NCI-H460 (cell line): ENCODE measurements around the gene CCDC74B. TPM values are rescaled to one million over a fixed set of nuclear protein-coding genes. Genes with fewer than 3 reads are reported as not detected.
"Not testable (repeated sequence)": the region's sequence is repeated elsewhere in the genome, so short reads cannot be mapped to it uniquely, and the experiment has no call there.

Experiments used
- DNase-seq: peaks from one replicate; pipeline ENCODE4 v3.0.0-alpha.2; 2016; ENCODE audit warnings: low read depth; ENCODE audit errors: extremely low read depth
- total RNA-seq: library from RNA; depleted of rRNA; stranded (reverse); fragments of >200 nt; shearing (Covaris generic); gene quantifications from 2 replicates; pipeline ENCODE4 v1.2.3, GENCODE V29; 2014

CCDC74B gene
- total RNA-seq, 1 experiment from 2014 or later: 6.6 TPM

DNA sequence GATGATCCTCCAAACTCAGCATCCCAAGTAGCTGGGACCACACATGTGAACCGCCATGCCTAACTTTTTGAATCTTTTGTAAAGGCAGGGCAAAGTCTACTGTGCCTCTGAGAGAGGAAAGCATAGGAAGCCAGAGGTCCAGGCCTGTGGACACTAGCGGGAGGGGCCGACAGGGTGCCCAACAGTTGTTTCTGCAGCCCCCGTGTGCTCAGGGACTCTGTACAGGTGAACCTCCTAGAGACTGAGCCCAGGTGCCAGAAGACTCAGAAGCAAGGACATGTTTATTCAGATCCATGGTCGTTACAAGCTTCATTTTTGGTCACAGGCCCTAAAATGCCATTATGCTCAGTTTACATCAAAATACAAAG is 6.2 kb upstream of the CCDC74B start:
- DNase-seq: not testable (repeated sequence)

DNA sequence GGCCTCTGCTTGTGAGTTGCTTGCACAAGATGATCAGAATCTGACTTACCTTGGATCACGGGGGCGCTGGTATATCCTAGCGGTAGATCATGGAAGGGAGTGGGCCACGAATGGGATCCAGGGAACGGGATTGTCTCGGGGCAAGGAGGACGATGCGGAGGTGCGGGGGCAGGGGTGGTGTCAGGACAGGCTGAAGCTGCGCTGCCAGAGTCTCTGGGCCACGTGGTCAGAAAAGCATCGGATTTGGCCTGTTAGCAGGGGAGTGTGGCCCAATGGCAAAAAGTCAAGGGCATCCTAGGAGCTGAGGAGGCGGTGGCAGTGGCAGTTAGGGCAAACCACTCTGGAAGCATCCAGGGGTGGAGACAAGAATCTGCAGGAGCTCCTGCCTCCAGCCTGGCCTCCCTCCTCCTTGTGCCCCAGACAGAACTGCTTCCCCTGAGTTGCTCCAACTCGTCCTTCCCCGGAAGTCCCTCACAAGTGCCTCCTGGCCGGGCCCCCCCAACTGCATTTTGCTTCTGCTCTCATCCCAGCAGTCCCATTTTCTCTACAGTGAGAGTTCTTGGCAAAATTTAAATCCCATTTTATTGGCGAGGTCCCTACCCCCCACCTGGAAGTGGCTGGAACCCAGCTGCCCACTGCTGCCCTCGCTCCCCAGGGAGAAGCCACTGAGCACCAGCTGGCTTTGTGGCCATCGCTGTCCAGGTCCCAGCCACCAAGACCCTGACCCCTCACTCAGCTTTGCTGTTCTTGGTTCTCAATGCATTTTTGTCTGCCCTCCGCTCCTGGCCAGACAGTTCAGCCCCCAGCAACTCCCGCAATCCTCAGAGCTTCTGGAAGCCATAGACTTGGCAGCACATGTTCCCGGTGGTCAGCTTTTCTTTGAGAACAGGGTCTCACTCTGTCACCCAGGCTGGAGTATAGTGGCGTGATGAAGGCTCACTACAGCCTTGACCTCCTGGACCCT is 5.6 kb upstream of the CCDC74B start:
- no peak for DNase-seq

DNA sequence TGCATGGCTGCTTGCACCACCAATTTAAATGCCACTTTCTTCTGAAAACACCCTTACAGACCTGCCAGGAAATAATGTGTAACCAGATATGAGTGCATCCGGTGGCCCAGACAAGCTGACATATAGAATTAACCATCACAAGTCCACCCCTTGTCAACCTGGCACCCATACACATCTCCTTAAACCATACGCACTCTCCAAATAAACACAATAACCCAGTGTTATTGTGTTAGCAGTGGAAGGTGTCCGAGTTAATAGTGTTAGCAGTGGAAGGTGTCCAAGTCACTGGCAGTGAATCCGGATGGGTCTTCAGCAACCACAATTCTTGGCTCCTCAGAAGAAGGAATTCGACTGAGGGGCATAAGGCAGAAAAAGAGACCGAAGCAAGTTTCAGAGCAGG is 3.6 kb upstream of the CCDC74B start:
- not testable (repeated sequence) for DNase-seq

DNA sequence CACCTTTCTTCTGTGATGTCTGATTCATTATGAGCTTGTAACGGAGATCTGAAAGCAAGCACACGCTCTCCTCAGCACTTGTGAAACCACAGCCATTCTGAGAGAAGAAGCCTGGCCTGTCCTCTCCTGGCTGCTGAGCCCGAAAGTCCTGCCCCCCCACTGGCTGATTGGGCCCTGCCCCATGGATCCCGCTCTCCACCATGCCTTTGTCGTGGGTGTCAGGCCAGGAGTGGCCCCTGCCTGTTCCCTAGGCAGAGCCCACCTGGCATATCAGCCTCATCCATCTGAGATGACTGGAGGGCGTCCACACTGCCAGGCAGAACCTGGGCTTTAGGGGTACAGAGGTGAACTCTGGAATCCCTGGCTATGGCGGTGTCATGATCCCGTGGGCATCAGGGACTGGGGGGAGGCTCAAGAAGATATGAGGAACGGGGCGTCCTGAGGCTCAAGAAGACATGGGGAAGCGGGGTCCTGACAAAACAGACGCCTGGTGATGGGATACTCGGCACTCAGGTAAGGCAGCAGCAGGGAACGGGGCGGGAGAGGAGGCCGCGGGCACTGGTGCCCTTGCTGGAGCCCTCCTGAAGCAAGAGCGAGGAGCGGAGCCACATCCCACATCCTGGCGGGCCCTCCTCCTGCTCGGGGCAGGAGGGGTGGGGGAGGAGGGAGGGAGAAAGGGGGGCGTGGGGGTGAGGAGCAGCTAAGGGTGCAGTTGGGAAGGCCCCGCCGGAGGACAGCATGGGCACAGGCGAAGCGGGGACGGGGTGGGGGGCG is 1.5 kb downstream of the CCDC74B start:
- DNase-seq: not testable (repeated sequence)

DNA sequence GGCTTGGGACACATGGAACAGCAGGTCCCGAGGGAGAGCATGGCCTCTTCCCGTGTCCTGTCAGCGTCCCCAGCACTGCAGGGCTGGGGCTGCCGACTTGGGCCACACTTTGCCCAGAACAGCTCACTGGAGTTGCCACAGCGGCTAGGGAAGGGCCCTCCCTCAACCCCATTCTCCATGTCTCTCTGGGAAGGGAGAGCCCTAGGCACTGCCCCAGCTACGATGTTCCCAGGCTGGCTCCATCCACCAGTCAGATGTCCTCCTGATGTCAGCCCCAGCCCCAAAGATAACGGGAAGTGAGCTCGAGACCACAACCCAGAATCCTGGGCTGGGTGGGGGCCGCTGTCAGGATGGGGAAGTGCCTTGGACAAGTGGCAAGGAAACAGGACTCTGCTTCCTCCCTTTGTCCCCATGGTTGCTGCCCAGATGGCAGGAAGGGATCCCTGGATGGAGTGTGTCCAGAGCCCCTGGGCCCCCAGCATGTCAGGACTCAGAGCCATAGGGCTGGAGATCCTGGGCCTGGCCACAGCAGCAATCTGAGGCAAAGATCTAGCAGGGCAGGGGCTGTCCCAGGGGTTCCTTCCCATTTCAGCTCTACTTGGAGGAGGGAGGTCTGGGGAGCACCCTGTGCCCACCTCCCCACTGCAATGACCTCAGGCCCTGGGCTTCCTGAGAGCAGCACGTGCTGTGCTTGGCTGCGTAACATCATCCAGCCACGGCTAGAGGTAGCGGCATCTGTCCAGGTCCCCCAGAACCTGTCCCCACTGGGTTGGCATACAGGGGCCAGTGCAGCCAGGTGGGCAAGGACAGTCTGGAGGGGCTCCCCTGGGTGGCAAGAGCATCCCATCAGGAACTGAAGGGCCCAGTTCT is 2.3 kb downstream of the CCDC74B start:
- DNase-seq: not testable (repeated sequence)

DNA sequence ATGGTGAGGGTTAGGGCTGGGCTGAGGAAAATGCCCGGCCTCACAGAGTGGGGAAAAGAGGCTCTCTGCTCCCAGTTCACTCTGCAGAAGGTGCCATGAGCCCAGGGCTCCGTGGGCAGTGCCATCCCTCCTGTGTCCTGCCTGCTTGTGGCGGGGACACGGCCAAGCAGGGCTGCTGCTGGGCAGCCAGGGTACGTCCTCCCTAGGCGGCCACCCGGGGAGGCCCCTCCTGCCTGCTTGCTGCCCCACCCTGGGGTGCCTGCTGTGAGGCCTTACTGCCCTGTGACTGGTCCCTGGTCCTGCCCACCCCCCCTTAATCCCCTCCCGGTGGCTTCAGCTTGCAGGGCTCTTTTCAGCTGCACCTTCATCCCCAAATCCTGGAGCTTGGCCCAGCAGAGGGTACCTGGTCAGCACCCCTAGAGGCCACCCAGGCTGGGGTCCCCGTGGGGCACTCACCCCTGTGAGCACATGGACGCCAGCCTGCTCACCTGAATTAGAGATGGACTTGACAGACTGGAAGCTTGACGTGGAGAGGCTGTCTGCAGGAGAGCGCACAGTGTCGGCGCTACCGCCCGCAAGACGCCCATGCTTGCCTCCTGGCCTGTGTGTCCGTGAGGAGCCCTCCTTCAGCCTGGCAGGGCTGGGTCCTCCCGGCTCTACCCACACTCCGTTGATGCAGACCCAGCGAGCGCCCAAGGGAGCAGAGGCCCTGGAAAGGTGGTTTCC is 3.1 kb downstream of the CCDC74B start:
- DNase-seq: not testable (repeated sequence)

DNA sequence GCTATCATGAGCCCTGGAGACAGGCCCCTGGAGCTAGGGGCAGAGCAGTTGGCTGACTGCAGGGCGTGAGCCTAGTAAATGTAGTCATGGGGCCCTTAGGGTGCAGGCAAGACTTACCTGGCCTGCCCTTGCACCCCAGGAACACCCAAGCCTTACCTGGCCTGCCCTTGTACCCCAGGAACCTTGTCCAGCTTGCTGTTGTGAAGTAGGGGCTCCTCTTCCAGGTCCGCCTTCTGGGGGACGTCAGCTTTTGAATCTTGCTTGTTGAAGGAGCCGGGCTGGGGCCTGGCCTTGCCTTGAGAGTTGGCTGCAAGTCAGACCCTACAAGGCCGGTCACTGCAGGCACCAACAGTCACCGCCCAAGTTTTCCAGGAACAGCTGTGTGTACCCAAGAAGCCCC is 3.9 kb downstream of the CCDC74B start:
- not testable (repeated sequence) for DNase-seq

DNA sequence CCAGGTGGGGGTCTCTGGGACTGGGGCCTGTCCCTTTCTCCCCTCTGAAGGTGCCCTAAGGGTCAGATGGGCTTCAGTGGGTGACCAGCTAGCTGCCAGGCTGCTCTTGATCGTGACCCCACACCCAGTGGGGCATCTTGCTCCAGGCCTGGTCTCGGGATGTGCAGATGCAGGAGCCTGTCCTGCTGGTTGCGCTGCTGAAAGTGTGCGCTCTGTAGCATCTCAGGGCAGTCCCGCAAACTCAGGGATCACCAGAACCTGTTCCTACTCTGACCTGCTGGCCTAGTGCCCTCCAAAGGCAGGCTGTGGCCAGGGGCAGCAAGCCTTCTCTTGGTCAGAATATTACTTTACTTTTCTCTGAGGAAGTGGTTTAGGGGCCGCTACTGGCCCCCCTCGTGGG is 4.4 kb downstream of the CCDC74B start:
- not testable (repeated sequence) for DNase-seq

DNA sequence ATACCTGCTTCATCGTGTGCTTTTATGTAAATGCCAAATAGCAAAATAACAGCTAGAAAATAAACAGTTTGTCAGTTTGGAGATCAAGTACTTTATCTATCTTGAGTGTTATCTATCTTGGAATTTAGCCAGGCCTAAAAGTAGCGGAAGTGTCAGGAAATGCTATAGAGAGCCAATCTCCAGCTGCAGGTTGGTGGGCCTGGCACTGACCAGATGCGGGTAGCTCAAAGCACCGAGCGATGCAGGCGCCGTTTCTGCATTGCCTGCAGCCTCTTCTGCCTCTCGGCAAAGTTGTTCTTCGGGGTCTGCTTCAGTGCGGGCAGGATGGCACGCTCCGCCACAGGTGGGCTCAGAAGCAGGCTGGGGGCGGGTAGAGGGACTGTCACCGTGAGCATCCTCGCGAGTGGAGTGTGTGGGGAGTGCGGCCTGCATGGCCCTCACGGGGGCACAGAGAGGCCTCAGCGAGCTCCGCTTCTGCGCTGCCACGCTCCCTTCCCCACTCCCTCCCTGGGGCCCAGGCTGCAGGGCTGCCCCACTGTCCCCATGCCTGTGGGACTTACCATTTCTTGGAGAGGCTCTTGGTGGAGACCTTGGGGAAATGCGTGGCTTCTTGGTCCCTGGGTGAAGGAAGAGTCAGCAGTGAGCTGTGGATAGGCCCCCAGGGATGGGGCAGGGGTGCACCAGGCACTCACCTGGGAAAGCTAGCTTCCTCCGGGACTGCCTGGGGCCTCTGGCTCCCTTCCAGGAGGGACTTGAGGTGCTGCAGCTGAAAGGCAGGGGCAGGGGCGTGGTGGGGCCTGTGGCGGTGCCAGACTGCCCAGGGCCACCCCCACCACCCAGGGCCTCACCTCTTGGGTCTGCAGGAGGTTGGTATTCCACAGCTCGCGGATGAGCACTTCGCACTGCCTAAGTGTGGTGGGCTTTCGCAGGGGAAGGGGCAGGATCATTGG is 5.3 kb downstream of the CCDC74B start:
- not testable (repeated sequence) for DNase-seq

DNA sequence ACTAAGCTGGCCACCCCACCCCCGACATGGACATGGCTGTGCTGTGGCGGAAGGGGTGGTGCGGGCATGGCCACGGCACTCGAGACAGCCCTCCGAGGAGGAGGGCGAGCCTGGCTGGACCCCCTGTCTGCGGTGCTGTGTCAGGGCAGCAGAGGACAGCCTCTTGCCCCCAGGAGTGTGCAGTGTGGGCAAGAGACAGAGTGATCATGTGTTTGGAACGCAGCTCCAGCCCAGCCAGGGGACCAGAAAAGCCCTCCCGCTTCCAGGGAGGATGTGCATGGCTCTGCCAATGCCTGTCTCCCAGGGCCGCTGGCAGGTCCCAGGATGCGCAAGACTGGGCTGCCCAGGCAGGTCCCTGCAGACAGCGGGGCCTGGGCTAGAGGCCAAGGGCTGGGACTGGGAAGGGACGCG is 6.1 kb downstream of the CCDC74B start:
- DNase-seq: not testable (repeated sequence)

DNA sequence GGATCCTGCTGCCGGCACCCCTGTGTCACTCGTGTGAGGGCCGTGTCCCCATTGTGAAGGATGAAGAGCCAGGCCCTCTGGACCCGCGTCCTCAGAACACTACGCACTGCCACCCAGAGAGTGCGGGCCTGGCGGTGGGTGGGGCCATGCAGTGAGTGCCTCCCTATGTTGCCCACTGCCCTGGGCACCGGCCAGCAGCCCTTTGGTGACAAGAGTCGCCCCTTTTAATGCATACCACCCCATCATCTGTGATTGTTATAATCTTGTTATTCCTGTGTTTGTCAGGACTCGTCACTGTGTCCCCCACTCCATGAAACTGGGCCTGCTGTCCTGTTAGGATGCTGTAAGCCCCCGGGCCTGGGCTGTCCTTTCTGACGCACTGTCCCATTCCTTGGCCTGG is 6.6 kb downstream of the CCDC74B start:
- DNase-seq: not testable (repeated sequence)

DNA sequence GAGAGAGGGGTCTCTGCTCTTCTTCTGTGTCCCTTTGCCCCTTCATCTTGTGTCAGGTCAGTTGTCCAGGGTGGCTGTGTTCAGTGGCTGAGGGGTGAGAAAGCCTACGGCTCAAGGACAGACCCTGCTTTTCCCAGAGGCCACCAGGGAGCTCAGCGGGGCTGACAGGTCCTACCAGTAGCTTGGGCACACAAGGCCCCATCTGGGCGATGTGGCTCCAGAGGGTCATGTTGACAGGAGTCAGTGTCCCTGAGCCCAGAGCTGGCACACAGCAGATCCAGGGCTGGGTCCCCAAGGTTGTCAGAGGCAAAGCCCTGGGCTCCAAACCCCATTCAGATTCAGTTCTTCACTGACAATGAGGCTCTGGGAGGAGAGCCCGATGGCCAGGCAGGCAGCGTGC is 7.8 kb downstream of the CCDC74B start:
- DNase-seq: not testable (repeated sequence)

DNA sequence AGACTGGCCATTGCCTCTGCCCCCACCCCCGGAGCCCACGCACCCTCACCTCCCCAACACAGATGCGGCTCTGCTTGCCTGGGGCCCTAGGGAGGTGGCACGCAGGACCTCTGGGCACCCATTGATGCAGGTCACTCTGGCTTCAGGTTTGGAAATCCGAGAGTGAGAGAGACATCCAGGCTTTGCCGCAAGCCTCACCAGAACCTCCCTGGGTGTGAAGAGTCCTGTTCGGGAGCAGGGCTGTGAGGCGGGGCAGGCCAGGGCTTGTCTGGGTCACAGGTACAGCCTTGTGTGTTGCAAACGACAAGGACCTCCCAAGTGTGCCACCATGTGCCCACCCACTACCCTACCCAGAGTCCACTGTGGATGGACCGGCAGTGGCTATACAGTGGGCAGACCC is 8.4 kb downstream of the CCDC74B start:
- not testable (repeated sequence) for DNase-seq

DNA sequence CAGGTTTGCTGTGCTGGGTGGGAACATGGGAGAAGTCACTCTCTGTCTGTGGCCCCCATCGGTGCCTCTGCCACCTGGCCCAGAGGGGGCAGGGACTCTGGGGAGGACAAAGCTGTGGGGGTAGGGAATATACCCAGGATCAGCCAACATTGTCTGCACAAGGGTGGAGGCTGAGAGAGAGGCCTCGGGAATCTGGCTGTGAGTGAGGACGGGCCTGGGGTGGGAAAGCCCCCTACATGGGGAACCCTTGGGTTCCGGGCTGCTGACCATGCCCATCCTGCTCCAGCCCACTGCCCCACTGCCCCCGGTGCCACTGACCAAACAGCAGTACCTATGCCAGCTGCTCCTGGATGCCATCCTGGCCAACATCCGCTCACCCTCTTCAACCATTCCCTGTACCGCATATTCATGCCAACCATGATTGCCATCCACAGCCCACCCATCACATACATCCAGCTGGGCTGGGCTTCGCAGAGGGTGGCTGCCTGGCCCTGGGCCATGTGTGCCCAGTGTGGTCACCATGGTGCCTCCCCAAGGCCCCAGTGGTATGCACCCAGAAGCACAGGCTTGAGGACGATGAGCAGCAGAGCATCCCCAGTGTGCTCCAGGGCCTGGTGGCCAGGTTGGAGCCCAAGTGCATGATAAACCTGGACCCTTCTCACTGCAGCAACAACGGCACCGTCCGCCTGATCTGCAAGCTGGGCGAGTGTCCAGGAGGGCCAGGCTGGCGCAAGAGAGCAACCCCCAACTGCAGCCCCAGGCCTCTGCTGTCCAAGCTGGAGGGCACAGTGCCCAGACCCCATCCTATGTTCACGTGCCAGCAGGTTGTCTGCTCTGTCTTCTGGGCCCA is 9.0 kb downstream of the CCDC74B start:
- DNase-seq: no peak

DNA sequence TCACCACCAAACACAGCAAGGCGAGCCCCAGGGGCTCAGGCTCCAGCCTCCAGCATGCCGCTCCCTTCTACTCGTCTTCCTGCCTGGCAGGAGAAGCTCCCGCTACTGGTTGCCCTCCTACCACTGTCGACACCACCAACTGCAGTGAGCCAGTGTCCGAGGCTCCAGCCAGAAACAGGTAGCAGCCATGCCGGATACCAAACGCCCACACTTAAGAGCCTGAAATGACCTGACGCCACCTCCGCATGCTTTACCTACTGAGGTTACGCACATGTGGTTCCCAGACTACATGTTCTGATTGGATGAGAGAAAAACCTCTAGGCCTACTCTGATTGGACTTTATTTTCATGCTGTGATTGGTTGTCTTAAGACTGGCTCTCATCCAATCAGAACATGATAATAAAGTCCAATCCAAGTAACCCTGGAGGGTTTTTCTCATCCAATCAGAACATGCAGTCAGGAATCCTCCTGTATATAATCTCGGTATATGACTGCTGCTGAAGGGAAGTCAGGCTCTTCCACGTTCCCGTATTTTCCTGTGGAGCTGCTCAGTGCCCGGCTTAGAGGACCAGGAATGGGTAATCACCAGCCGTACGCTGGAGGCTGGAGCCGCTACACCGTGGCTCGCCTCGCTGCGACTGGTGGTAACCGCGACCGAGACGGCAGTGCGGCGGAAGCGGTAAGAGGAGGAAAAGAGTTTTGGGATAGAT is 15.6 kb downstream of the CCDC74B start, which contains the start of gene POTEF:
TSS of gene POTEF (minus strand) at position 103 of the 710 bp plus-strand sequence. CDS start 8,707 bp downstream, outside the sequence.
- DNase-seq: not testable (repeated sequence)

DNA sequence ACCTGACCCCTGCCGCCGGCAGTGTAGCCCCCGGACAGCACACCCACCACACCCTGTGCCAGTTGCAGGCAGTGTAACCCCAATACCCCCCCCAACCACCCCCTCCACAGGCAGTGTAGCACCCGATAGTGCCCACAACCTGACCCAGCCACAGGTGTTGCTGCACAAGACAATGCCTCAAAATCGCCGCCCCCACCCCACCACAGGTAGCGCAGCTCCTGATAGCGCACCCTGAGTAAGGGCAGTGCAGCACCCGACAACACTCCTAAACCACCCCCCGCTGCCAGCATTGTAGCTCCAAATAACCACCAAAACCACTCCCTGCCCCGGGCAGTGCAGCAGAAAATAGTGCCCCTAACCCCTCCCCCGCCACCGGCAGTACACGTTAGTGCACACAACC is 16.4 kb downstream of the CCDC74B start:
- not testable (repeated sequence) for DNase-seq

DNA sequence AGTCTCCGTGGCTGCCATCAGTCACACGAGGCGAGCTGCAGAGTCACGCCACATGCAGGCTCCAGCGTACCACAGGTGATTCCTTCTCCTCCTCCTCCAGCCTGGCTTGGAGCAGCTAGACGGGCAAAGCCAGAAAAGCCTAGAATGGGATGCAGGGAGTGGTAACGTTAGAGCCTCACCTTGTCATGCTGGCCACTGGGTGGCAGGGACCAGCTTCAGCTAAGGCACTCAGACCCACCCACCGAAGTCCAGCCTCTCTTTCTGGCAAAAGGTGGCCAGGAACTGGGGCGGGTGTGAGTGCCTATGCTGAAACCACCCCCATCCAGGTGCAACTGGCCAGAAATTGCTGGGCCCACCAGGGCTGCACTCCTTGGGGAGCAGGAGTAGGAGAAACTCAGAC is 17.2 kb downstream of the CCDC74B start:
- DNase-seq: not testable (repeated sequence)
